HG02571 (cell line): Measurements from ENCODE around the gene APBA2.
"Not testable (repeated sequence)": the region's sequence is repeated elsewhere in the genome, so short reads cannot be mapped to it uniquely, and the experiment has no call there.

ENCODE experiments used
- ATAC-seq: cut with Tn5 transposase; IDR thresholded peaks from one replicate; pipeline ENCODE4 v1.9.1; 2021; ENCODE audit warnings: mild to moderate bottlenecking, moderate library complexity; ENCODE audit not compliant: unreplicated experiment

Gene APBA2

DNA sequence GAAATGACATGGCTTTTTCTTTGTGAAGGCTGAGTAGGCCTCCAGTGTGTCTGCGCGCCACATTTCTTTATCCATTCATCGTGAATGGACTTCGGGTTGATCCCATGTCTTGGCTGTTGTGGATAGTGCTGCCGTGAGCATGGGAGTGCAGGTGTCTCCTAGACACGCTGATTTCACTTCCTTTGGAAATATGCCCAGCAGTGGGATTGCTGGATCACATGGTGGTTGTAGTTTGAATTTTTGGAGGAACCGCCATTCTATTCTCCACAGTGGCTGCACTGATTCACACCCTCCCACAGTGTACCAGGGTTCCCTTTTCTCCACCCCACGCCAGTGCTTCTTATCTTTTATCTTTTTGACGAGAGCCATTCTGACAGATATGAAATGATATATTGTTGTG lies 212.2 kb downstream of the APBA2 start:
- no peak for ATAC-seq

DNA sequence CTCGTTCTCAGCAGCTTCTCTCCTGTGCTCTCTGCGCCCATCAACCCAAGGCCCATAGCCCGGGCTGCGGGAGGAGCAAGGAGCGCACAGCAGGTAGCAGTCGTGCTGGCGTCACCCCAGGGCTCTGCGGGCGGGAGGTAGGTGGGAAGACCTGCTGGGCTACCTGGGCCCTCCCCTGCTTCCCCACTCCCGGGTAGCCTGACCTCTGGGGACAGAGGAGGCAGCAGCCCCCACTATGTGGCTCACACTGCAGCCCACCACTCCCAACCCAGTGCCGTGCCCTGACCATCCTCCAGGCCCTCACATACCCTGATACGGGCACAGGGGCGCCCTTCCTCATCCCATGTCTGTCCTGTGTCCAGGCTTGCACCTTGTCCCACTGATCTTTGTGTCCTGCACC lies 212.9 kb downstream of the APBA2 start:
- ATAC-seq: no peak

DNA sequence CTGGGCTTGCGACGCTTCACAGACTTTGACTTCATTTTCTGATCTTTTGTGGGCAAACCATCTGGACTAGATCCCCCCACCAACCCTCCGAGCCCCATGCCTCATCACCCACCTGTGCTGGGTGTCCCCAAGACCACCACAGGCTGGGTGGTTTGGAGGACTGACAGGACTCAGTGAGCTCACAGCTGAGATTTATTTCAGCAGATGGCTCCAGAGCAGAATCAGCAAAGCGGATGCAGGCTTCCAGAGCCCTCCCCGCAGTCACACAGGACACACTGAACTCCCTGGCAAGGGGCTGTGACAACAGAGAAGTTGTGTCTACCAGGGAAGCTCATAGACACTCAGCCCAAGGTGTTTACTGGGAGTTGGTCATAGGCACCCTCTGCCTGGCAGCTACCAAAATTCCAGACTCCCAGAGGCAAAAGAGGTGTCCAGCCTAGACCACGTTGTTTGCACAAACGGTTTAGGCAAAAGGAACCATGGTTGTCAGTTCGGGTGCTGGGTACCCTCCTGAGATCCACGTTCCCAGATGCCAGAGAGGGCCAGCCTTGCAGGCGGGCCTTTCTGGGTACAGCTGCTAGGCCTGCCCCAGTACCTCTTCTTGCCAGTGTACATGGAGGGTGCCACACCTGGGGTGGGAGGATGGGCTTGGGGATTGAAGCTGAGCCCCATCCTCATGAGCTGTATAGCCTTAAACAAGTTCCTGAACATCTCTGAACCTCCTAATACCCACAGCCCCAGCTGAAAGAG lies 213.5 kb downstream of the APBA2 start:
- ATAC-seq: no peak

DNA sequence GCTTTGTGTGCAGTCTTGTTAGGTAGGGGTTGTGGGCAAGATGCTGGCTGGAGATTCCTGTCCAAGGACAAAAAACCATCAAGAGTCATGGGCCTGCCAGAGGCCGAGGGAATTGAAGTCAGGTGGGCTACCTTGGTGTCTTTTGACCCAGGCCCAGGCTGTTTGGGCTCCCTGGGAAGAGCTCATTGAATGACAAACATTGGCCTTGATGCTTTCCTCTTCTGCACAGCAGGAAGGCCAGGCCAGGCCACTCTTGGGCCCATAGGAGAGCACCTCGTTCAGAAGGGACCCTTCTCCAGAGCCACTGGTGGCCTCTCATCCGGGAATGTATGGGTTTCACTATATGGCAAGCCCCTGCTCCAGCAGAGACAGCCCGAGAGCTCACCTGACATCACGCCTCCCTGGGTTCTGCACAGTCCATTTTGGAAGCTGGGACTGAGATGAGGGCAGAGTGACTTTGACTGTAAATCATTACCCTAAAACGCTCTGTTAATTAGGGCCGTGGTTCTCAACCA lies 214.8 kb downstream of the APBA2 start:
- no peak for ATAC-seq

DNA sequence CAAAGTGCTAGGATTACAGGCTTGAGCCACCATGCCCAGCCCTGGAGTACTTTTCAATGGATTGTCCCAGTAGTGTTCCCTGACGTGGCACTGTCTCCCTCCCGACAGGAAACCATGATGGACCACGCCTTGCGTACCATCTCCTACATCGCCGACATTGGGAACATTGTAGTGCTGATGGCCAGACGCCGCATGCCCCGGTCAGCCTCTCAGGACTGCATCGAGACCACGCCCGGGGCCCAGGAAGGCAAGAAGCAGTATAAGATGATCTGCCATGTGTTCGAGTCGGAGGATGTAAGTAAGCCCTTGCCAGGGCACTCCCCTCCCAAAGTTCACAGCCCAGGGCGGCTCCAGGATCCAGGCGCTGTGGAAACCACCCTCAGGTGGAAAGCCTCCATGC lies 215.7 kb downstream of the APBA2 start:
- no peak for ATAC-seq

DNA sequence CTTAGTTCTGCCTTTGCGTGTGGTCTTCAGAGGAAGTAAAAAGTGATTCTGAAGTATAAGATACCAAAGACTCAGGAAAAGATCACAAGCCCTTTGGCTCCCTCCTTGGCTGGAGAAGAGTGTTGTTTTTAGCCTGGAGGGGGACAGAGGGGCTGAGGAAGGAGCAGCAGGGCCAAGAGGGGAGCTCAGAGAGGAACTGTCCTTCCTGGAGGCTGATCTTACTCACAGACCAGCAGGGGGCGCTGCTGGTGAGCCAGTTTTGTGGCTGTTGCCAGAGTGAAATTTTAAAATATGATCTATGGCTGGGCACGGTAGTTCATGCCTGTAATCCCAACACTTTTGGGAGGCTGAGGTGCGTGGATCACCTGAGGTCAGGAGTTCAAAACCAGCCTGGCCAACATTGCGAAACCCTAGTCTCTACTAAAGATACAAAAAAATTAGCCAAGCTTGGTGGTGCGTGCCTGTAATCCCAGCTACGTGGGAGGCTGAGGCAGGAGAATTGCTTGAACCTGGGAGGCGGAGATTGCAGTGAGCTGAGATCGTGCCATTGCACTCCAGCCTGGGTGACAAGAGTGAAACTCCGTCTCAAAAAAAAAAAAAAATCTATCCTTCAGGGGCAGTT lies 216.5 kb downstream of the APBA2 start:
- ATAC-seq: not testable (repeated sequence)

DNA sequence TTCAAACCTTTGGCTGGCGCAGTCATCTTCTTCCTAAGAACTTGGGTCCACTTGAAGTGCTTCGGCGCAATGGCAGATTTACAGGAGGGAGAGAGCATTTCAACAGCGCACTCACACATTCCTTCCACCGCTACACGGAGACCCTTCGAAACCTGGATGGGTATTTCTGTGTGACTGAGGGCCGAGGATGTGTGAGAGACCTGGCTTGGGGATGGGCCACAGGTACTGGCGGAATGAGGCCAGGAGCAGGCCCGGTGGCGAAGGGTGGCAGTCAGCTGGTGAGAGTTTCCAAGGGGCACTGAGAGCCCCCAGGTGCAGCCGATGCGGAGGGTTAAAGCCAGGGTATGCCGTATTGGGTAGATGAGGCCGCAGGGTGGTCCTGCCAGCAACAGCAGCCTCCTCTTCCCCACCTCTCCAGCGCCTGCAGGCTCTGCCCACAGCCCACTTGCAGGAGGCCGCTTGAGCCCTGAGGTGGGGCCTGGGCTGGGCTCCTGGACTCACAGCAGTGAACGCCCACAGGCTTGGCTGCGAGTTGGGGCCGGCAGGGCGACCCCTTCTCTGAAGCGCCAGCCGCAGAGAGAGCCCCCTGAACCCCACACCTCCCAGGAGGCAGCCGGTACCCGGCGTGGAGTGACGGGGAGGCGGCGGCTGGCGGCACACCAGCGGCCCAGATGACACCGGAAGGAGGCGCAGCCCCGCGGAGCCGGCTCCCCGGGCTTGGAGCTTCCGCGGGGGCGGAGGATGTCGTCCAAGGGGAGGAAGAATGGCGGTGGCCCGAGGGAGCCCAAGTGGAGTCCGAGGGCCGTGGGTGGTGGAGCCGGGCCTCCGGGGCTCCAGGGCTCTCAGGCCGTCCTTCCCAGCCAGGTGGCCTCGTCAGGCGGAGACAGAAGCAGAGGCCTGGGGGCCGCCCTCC lies 217.4 kb downstream of the APBA2 start:
- no peak for ATAC-seq

DNA sequence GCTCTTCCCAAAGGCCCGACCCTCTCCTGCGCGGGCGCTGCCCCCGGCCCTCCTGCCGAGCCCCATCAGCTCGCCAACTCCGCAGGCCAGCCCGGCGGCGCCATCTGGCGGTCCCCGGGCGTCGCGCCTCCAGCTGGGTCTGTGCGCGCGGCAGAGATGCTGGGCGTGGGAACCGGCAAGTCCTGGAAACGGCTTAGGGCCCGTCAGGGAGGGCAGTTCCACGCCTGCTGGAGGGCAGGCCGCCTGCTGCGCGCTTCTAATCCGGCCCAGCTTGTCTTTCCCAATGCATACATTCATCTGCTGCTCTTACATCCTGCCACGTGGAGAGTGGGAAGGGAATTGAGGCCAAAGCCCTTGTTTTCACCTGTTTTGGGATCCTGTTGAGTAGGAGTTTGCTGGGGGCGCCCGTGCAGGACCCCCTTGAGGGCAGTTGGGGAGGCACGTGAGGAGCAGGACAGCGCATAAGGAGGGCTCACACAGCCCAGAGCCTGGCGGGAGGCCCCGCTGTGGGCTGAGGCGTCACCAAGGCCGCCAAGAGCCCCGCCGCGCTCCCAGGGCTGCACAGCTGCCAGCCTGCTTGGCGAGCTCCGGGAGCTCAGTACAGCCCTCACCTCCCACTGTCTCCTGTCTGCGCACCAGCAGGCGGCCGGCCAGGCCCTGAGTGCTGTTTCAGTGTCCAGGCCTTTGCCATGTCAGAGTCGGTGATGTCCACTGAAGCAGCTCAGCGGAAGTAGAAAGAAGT lies 218.2 kb downstream of the APBA2 start:
- no peak for ATAC-seq

DNA sequence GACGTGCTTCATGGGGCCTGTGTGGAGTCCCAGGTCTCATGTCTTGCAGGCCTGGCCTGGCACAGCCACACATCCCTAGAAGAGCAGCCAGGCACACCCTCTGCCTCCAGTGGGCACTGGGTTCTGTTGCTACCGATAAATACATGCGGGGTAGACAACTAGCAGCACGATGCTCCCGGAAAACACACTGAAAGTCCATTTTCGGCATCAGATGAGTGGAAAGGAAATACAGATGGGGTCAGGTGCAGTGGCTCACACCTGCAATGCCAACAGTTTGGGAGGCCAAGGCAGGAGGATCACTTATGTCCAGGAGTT lies 218.7 kb downstream of the APBA2 start:
- no peak for ATAC-seq

DNA sequence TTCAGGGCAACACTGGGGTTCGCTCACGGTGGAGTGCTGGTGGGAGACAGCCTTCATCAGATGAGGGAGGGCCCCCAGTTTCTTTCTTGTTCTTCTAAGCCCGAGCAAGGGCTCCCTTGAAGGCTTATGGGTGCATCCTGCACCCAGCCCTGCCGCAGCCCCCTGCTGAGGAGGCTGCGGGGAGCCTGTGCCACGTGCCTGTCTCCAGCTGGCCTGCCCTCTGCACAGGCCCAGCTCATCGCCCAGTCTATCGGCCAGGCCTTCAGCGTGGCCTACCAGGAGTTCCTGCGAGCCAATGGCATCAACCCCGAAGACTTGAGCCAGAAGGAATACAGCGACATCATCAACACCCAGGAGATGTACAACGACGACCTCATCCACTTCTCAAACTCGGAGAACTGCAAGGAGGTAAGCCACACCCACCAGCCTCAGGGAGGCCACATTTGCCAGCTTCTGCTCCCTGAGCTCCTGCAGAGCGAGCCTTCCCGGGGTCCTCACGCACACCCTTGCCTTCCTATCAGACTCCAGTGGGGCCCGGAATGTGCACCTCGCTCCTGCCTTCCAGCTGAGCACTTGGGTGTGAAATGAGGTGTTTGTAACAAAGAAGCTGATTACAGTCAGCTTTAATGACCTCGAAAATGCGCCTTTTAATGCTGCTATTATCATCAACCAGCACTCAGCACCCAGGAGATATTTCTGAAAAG lies 219.5 kb downstream of the APBA2 start:
- no peak for ATAC-seq

DNA sequence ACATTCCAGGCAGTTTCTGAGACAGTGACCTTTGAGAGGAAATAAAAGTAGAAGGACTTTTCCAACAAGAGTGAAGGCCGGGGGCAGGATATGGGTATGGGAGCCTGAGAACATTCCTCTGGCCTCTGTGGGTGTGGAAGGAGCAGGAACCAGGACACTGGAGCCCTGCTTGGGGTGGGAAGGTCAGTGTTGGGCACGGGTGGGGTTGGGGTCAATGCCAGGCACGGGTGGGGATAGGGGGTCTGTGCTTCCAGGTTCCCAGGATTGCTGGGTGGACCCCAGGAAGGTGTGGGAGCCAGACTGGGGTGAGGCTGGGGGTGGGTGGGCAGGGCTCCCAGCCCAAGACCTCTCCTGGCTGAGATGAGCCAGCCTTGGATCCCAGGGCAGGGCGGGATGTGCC lies 220.3 kb downstream of the APBA2 start:
- ATAC-seq: no peak

DNA sequence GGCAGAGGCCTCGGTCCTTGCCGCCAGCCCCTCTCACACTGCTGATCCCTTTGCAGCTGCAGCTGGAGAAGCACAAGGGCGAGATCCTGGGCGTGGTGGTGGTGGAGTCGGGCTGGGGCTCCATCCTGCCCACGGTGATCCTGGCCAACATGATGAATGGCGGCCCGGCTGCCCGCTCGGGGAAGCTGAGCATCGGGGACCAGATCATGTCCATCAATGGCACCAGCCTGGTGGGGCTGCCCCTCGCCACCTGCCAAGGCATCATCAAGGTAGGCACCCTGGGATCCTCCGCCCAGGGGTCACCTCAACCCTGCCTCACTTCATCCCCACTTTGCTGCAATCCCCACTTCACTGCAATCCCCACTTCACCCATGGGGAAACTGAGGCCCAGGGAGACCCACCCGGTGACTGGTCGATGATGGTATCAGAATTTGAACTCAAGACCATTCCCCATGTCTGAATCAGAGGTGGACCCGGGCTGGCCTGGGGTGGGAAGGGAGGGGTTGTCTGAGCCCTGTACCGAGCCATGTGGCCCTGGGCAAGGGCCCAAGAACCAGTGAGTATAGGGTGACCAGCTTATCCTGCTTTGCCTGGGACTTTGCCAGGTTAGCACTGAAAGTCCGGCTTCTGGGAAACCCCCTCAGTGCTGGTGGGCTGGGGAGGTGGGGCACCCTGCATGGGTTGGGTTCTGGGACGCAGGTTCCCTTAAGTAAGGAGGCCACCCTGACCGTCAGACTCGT lies 220.9 kb downstream of the APBA2 start:
- ATAC-seq: no peak

DNA sequence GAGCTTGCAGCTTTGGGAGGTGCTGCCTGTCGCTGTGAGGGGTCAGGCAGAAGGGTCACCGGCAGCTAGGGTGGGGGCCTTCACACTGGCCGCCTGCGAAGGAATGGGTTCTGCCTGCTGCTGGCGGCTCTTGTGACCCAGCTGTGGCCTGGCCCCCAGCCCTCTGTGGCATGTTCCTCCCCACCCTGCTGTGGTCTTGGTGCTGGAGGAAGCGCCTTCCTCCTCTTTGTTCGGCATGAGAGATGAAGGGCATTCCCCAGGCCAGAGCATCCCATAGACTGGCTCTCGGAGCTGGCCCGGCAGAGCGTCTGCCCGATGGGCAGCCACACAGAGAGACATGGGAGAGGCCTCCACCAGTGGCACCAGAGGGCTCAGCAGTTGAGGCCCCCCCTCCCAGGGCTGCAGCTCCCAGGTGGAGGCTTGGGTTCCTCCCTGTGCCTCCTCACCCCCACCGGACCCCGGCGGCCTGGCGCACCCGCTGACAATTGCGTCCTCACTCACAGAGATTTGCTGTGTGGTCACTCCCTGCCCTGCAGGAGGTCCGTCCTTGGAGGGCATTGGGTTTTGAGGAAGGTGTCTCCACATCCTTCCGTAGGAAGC lies 221.6 kb downstream of the APBA2 start:
- no peak for ATAC-seq

DNA sequence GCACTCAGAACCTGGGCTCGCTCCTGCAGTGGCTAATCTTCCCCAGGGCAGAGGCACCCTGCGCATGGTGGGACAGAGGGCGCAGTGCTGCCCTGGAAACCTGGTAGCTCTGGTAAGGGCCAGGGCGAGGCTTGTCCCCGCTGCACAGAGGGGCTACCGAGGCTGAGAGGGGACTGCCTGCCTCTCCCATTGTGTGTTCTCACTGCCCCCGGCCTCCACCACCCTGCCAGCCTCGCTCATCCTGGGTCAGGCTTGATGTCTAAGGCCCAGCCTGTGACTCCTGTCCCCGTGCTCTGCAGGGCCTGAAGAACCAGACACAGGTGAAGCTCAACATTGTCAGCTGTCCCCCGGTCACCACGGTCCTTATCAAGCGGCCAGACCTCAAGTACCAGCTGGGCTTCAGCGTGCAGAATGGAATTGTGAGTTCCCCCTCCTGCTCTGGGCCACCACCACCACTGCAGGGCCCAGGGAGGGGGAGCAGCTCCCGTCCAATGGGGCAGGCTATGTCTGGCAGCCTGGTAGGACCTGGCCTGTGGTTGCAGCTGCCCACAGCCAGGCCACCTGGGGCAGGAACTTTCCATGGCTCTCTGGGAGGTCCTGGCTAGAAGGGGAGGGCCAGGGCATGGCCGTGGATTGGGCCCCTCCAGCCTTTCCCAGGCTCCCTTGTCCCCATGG lies 222.3 kb downstream of the APBA2 start:
- no peak for ATAC-seq

DNA sequence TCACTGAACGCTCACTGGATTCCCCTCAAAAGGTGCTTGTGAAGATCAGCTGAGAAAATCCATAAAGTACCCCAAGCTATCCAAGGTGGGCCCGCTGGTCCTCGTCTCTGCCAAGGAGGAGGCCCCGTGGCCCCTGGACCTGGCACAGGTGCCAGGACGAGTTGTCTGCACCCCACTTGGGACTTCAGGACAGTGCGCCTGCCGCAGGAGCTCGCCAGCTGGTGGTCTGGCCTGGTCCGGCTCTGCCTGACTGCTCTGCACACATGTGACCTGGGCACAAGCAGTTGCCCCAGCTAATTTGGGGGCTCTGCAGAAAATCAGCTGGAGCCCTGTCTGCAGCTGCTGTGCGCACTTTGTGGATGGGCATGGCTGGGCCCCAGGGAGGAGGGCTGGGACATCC lies 224.0 kb downstream of the APBA2 start:
- ATAC-seq: no peak

DNA sequence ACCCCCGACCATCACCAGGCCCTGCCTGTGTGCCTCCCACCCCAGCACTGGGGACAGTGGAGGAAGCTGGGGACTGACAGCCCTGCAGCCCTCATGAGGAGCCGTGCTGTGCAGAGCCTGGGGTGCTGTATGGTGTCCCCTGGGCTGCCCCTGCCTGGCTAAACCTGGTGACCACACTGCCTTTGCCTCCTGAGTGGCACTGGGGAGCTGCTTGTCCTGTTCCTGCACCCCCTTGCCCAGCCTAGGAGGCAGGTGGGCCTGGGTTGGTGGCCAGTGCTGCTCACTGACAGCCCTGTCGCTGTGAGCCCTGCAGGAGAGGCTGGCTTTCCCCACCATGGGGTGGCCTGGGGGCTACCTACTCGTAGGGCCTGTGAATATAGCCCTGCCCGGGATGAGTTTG lies 224.4 kb downstream of the APBA2 start:
- no peak for ATAC-seq

DNA sequence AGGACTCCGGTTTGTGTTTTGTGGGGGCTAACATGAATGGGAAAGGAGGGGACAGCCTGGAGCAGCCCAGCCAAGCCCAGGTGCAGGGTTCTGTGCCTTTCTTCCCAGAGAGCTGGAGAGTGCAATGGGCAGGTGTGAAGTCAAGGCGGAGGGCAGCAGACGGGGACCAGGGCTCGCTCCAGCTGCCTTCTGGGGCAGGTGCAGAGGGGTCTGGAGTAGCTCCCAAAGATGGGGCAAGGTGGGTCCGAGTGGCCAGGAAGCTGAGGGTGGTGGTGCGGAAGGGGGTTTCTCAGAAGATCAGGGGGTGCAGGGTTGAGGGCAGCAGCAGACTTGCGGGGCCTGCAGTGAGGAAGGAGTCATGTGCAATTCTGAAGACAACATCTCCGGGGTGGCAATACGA lies 225.0 kb downstream of the APBA2 start:
- no peak for ATAC-seq

DNA sequence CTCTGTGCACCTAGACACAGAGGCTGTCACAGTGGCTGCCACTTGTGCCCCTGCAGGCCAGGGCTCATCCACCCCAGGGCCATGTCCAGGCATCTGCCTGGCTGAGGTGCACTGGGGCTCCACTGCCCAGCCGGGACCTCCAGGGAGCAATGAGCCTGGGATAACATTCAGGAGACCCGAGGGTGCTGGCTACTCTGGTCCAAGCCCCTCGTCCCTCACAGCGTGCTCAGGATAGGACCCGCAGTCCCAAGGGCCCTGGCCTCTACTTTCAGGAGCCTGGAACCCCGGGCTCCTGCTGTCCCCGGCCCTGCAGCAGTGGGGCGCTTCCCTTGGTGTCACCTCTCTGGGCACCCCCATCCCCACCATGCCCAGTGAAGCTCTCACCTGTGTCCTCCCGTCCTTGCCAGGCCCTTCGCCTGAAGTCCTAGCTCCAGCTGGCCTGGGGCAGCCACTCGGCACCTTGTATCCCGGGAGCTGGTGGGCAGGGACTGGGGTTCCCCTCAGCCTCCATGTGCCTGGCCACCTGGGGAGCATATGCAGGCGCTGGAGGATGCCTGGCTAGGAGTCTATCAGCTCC lies 226.0 kb downstream of the APBA2 start:
- no peak for ATAC-seq
